HUDEP-2 (cell line): Measurements from ENCODE around the gene TLR7.

Experiments used
- DNase-seq, 76 experiments: peaks; one replicate each; lab custom pipeline; 2025; ENCODE audit not compliant: unreplicated experiment in 76 of 76; lab: John Stamatoyannopoulos, UW

The TLR7 gene

GRCh38 chrX:12921886-12922598 lies 55.2 kb downstream of the TLR7 start:
- no peak for DNase-seq

DNA sequence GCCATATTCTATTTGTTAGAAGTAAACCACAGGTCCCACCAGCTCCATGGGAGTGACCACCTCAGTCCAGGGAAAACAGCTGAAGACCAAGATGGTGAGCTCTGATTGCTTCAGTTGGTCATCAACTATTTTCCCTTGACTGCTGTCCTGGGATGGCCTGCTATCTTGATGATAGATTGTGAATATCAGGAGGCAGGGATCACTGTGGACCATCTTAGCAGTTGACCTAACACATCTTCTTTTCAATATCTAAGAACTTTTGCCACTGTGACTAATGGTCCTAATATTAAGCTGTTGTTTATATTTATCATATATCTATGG lies 55.7 kb downstream of the TLR7 start:
- no peak for DNase-seq

- DNase-seq: no peak
Observed at GRCh38 chrX:12929701-12930100, 62.8 kb downstream of the TLR7 start.

DNA sequence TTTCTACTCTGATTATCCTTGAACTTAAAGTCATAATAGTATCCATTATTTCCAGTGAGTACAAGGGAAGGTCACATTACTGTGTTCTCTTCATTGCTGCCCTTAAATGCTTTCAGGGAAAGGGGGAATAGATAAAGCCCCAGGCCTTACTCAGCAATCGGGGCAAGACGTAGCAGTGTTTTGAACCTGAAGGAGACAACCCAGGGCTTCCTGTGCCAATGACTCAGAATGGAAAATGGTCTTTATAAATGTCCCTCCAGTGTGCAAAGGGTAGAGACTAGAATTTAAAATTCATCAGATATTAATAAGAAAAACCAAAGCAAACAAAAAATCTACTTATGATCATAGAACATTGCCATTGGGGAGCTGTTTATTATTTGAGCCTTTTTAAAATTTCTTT lies 63.3 kb downstream of the TLR7 start:
- DNase-seq: no peak

DNA sequence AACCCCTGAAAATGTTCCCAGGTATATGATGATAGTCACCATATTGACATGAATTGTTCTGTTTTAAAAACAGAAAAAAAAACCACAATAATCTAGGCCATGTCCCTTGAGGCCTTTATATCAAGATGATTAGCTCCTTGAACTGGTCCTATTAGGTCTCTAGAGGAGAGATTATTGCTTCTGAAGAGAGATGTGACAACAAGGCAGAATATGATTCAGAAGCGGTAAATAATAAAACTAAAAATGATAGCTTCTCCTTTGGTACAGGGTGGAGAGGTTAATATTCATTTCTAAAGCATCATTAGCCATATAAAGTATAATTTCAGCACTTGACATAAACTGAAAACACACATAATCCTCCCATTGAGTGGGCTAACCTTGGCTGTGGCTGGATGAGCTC lies 65.4 kb downstream of the TLR7 start:
- no peak for DNase-seq

DNA sequence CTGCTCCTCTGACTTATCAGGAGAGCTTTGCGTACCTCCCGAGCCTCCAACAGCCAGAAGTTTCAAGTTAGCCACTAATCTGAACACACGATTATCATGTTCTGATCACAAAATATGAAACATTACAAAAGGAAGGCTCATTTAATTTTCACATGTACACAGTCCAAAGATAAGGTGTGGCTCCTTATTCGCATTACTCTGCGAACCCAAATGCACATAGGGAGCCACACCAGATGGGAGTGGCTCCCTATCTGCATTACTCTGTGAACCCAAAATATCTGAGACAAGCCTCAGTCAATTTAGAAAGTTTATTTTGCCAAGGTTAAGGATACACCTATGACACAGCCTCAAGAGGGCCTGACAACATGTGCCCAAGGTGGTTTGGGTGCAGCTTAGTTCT lies 68.0 kb downstream of the TLR7 start:
- no peak for DNase-seq

DNA sequence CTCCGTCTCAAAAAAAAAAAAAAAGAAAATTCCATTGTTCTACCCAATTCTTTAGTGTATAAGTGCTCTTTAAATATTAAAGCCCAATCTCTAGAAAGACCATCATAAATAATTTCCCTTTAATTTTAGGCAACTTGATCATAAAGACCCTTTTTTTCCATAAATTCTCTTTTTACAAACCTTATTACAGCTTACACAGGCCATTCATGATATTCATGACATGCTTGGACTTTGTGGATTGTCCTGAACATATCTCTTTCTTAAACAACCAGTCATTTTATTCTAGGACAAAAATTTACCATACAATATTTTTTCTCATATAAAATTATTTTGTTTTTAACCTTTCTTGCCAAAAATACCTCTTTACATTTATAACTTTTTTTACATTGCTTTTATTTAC lies 70.1 kb downstream of the TLR7 start:
- no peak for DNase-seq
